ENCODE measurements around the gene WBP2. TPM values are rescaled to one million over a fixed set of nuclear protein-coding genes. Genes with fewer than 3 reads are reported as not detected.
"Not testable (repeated sequence)": the region's sequence is repeated elsewhere in the genome, so short reads cannot be mapped to it uniquely, and the experiment has no call there.

The WBP2 gene
- total RNA-seq, 2 experiments from 2014 or later: 29.9 to 117 TPM

- no peak for TF ChIP-seq EZH2phosphoT487 (IDR thresholded peaks at IDR 0.05; ENCODE audit: borderline replicate concordance, low read depth, low read length)
- TF ChIP-seq, protein P1, sequence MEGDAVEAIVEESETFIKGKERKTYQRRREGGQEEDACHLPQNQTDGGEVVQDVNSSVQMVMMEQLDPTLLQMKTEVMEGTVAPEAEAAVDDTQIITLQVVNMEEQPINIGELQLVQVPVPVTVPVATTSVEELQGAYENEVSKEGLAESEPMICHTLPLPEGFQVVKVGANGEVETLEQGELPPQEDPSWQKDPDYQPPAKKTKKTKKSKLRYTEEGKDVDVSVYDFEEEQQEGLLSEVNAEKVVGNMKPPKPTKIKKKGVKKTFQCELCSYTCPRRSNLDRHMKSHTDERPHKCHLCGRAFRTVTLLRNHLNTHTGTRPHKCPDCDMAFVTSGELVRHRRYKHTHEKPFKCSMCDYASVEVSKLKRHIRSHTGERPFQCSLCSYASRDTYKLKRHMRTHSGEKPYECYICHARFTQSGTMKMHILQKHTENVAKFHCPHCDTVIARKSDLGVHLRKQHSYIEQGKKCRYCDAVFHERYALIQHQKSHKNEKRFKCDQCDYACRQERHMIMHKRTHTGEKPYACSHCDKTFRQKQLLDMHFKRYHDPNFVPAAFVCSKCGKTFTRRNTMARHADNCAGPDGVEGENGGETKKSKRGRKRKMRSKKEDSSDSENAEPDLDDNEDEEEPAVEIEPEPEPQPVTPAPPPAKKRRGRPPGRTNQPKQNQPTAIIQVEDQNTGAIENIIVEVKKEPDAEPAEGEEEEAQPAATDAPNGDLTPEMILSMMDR (conservative IDR thresholded peaks at IDR 0.05; ENCODE audit: low read length): no peak
- ChIA-PET POLR2A (no interaction called here), CTCF (ENCODE audit: unreplicated experiment) (interaction anchor here (0.8 kb wide), 1 partner anchor 204 kb away, joined by 4 read pairs; no protein-coding TSS in a partner anchor)
- intact Hi-C loops (cut with micrococcal nuclease; ENCODE audit: unreplicated experiment): no loop called here
- Histone ChIP-seq H3K4me3 (ENCODE audit: low read depth, low read length, poor library complexity, severe bottlenecking) (no peak overlapping the region), H4K20me1 (ENCODE audit: insufficient read depth, low read length) (no peaks in the 10 kb centered on the region), H2AFZ (ENCODE audit: low read length) (no peak overlapping the region), H3K36me3 (ENCODE audit: insufficient read depth, low read length) (peaks cover 38% of the 10 kb centered on the region), H3K9me3 (ENCODE audit: low read length) (no peaks in the 10 kb centered on the region), H3K9me2 (ENCODE audit: insufficient read depth, low read length) (no peaks in the 10 kb centered on the region), H3K79me2 (ENCODE audit: insufficient read depth, low read depth, low read length) (peaks cover 20% of the 10 kb centered on the region), H3K4me1 (ENCODE audit: insufficient read depth, low read length, poor library complexity, severe bottlenecking) (peaks cover 16% of the 10 kb centered on the region), H3K4me2 (ENCODE audit: low read length) (no peak overlapping the region), H3K27ac (ENCODE audit: low read depth, low read length, poor library complexity, severe bottlenecking) (no peak overlapping the region)
- no TSS peak for BruUV-seq (replicated peaks)
- DNase-seq (ENCODE audit: low spot score): no peak
Observed at GRCh38 chr17:75891022-75891604, 36.0 kb upstream of the WBP2 start.

GRCh38 chr17:75889454-75889853, 34.3 kb upstream of the WBP2 start:
- Histone ChIP-seq H3K9me2 (ENCODE audit: insufficient read depth, low read length) (no peaks in the 10 kb centered on the region), H3K4me3 (ENCODE audit: low read depth, low read length, poor library complexity, severe bottlenecking) (no peak overlapping the region), H3K4me2 (ENCODE audit: low read length) (no peak overlapping the region), H3K9me3 (ENCODE audit: low read length) (no peaks in the 10 kb centered on the region), H3K79me2 (ENCODE audit: insufficient read depth, low read depth, low read length) (peaks cover 5% of the 10 kb centered on the region; the same call in 1 of the 2 replicates), H3K27ac (ENCODE audit: low read depth, low read length, poor library complexity, severe bottlenecking) (no peak overlapping the region), H3K4me1 (ENCODE audit: insufficient read depth, low read length, poor library complexity, severe bottlenecking) (peaks cover 2% of the 10 kb centered on the region), H4K20me1 (ENCODE audit: insufficient read depth, low read length) (no peaks in the 10 kb centered on the region), H2AFZ (ENCODE audit: low read length) (no peak overlapping the region), H3K36me3 (ENCODE audit: insufficient read depth, low read length) (peaks cover 38% of the 10 kb centered on the region)
- no peak for DNase-seq (ENCODE audit: low spot score)
- BruUV-seq (replicated peaks): TSS peak; percentile 82
- intact Hi-C loops (cut with micrococcal nuclease; ENCODE audit: unreplicated experiment): no loop called here
- POLR2A ChIA-PET: interaction anchor here (0.7 kb wide), 2 partner anchors 30 to 556 kb away, joined by 4 to 5 read pairs; no protein-coding TSS in a partner anchor
- TF ChIP-seq EZH2phosphoT487 (IDR thresholded peaks at IDR 0.05; ENCODE audit: borderline replicate concordance, low read depth, low read length): no peak
- TF ChIP-seq, protein P1 (conservative IDR thresholded peaks at IDR 0.05; ENCODE audit: low read length): peak; percentile 35
- CTCF ChIA-PET (ENCODE audit: unreplicated experiment): no interaction called here

- TF ChIP-seq, protein P1 (conservative IDR thresholded peaks at IDR 0.05; ENCODE audit: low read length): no peak
- no peak for TF ChIP-seq EZH2phosphoT487 (IDR thresholded peaks at IDR 0.05; ENCODE audit: borderline replicate concordance, low read depth, low read length)
- H2AFZ ChIP-seq (ENCODE audit: low read length): no peak overlapping the region
Observed at GRCh38 chr17:75888484-75888883, 33.3 kb upstream of the WBP2 start.

DNA sequence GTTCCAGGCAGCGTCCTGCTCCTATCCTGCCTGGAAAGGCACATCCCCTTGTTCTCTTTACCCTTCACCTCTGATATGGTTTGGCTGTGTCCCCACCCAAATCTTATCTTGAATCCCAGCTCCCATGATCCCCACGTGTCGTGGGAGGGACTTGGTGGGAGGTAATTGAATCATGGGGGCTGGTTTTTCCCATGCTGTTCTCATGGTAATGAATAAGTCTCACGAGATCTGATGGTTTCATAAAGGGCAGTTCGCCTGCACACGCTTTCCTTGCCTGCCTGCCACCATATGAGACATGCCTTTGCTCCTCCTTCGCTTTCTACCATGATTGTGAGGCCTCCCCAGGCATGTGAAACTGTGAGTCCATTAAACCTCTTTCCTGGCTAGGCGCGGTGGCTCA, 30.7 kb upstream of the WBP2 start:
- H3K4me3 ChIP-seq (ENCODE audit: low read depth, low read length, poor library complexity, severe bottlenecking); H3K4me2 ChIP-seq (ENCODE audit: low read length); intact Hi-C loops (cut with micrococcal nuclease; ENCODE audit: unreplicated experiment); H3K79me2 ChIP-seq (ENCODE audit: insufficient read depth, low read depth, low read length); CTCF ChIA-PET (ENCODE audit: unreplicated experiment); H4K20me1 ChIP-seq (ENCODE audit: insufficient read depth, low read length); H3K27ac ChIP-seq (ENCODE audit: low read depth, low read length, poor library complexity, severe bottlenecking); BruUV-seq (replicated peaks); H3K4me1 ChIP-seq (ENCODE audit: insufficient read depth, low read length, poor library complexity, severe bottlenecking); H3K9me2 ChIP-seq (ENCODE audit: insufficient read depth, low read length); H3K9me3 ChIP-seq (ENCODE audit: low read length); DNase-seq (ENCODE audit: low spot score); H2AFZ ChIP-seq (ENCODE audit: low read length): not testable (repeated sequence)
- POLR2A ChIA-PET: interaction anchor here (0.7 to 1.1 kb wide), 2 partner anchors 19 to 111 kb away, joined by 3 to 6 read pairs; partner anchors contain the start of gene MRPL38
- peaks cover 22% of the 10 kb centered on the region for H3K36me3 ChIP-seq (ENCODE audit: insufficient read depth, low read length)

More at GRCh38 chr17:75888484-75888883, 33.3 kb upstream of the WBP2 start:
- Histone ChIP-seq H3K79me2 (ENCODE audit: insufficient read depth, low read depth, low read length) (no peaks in the 10 kb centered on the region), H3K4me2 (ENCODE audit: low read length) (no peak overlapping the region), H3K36me3 (ENCODE audit: insufficient read depth, low read length) (peaks cover 38% of the 10 kb centered on the region), H3K4me1 (ENCODE audit: insufficient read depth, low read length, poor library complexity, severe bottlenecking) (no peaks in the 10 kb centered on the region), H3K4me3 (ENCODE audit: low read depth, low read length, poor library complexity, severe bottlenecking) (no peak overlapping the region), H3K27ac (ENCODE audit: low read depth, low read length, poor library complexity, severe bottlenecking) (no peak overlapping the region), H3K9me2 (ENCODE audit: insufficient read depth, low read length) (no peaks in the 10 kb centered on the region), H4K20me1 (ENCODE audit: insufficient read depth, low read length) (no peaks in the 10 kb centered on the region), H3K9me3 (ENCODE audit: low read length) (no peaks in the 10 kb centered on the region)
- no TSS peak for BruUV-seq (replicated peaks)
- ChIA-PET CTCF (ENCODE audit: unreplicated experiment) (no interaction called here), POLR2A (no interaction called here)
- intact Hi-C loops (cut with micrococcal nuclease; ENCODE audit: unreplicated experiment): no loop called here
- DNase-seq (ENCODE audit: low spot score): no peak

Data from OCI-LY7 (cell line).